Endothelial cell of umbilical vein (primary cell): Measurements from ENCODE around the gene GFAP. TPM values are rescaled to one million over a fixed set of nuclear protein-coding genes. Genes with fewer than 3 reads are reported as not detected.
"Not testable (repeated sequence)": the region's sequence is repeated elsewhere in the genome, so short reads cannot be mapped to it uniquely, and the experiment has no call there.

Source experiments
- BruUV-seq: library from RNA; stranded (reverse); fragments of 400-500 nt; replicated peaks from 2 replicates; lab custom pipeline; 2021; lab: Mats Ljungman, UMichigan
- CTCF ChIA-PET: fragments of 300-600, 350-600 bp; sonication (Branson Sonifier 250); formaldehyde crosslinking; loops from one replicate; lab custom pipeline; 2021; ENCODE audit warnings: antibody characterized with exemption, inconsistent platforms; lab: Charles Lee
- POLR2A ChIA-PET: fragments of 300-600, 350-600 bp; sonication (Branson Sonifier 250); formaldehyde crosslinking; loops from one replicate; lab custom pipeline; 2021; ENCODE audit warnings: antibody characterized with exemption, inconsistent platforms; lab: Charles Lee
- DNase-seq: peaks from one replicate; pipeline ENCODE4 v3.0.0-alpha.2; 2011; ENCODE audit warnings: low read depth, low spot score
- FAIRE-seq: peaks from 2 replicates; lab custom pipeline; 2011; peaks lifted over from hg19 to GRCh38; lab: Jason Lieb, UNC
- H2AFZ ChIP-seq: 2 replicates; pipeline ENCODE4 v1.6.0; 2012; ENCODE audit warnings: low read depth, low read length, control low read depth, inconsistent platforms
- H3K27ac ChIP-seq: 2 replicates; pipeline ENCODE4 v1.5.1; 2011; ENCODE audit warnings: low read depth, mild to moderate bottlenecking, control low read depth, low read length, moderate library complexity; ENCODE audit not compliant: insufficient read depth
- H3K27me3 ChIP-seq, 2 experiments: 2 replicates each; pipeline versions ENCODE4 v1.6.0 to v1.6.1; 2011; ENCODE audit warnings: low read length in 2 of 2, mixed read lengths in 1 of 2; ENCODE audit not compliant: control insufficient read depth in 2 of 2, insufficient read depth in 2 of 2
- H3K36me3 ChIP-seq, 2 experiments: 2 replicates in 1 of 2; 3 replicates in 1 of 2; pipeline ENCODE4 v1.5.1; 2011; ENCODE audit warnings: low read length in 2 of 2, mild to moderate bottlenecking in 1 of 2, moderate library complexity in 1 of 2; ENCODE audit not compliant: control insufficient read depth in 2 of 2, insufficient read depth in 2 of 2; ENCODE audit errors: extremely low read depth in 1 of 2
- H3K4me1 ChIP-seq: 3 replicates; pipeline ENCODE4 v1.5.1; 2011; ENCODE audit warnings: mild to moderate bottlenecking, low read length; ENCODE audit not compliant: control insufficient read depth, insufficient read depth; ENCODE audit errors: extremely low read depth
- H3K4me2 ChIP-seq: 2 replicates; pipeline ENCODE4 v1.6.1; 2011; ENCODE audit warnings: low read length, control low read depth, mixed read lengths; ENCODE audit not compliant: insufficient read depth
- H3K4me3 ChIP-seq, 3 experiments: fragments of 200-600 bp in 1 of 3; sonication (generic), shearing (Covaris generic) in 1 of 3; replicated peaks in 1 of 3; 2 replicates each; pipeline ENCODE4 v1.5.1; 2011 to 2016; ENCODE audit warnings: control low read depth in 3 of 3, low read length in 3 of 3, mild to moderate bottlenecking in 2 of 3, inconsistent platforms in 1 of 3, low read depth in 1 of 3, moderate library complexity in 1 of 3; ENCODE audit not compliant: insufficient read depth in 1 of 3
- H3K79me2 ChIP-seq: 2 replicates; pipeline ENCODE4 v1.6.0; 2012; ENCODE audit warnings: low read length, inconsistent platforms; ENCODE audit not compliant: control insufficient read depth, insufficient read depth
- H3K9ac ChIP-seq: replicated peaks from 2 replicates; pipeline ENCODE3; 2011; ENCODE audit warnings: low read length, control low read depth; ENCODE audit not compliant: insufficient read depth; ENCODE audit errors: extremely low read depth
- H3K9me1 ChIP-seq: replicated peaks from 3 replicates; pipeline ENCODE4 v1.6.0; 2011; ENCODE audit warnings: mild to moderate bottlenecking, low read length; ENCODE audit not compliant: control insufficient read depth, insufficient read depth; ENCODE audit errors: extremely low read depth
- H3K9me3 ChIP-seq: replicated peaks from 2 replicates; pipeline ENCODE4 v1.5.1; 2012; ENCODE audit warnings: low read length, inconsistent platforms; ENCODE audit not compliant: control insufficient read depth, insufficient read depth
- H4K20me1 ChIP-seq: replicated peaks from 2 replicates; pipeline ENCODE3; 2011; ENCODE audit warnings: mild to moderate bottlenecking, low read length; ENCODE audit not compliant: control insufficient read depth, insufficient read depth; ENCODE audit errors: extremely low read depth
- GATA2 ChIP-seq: IDR thresholded peaks from 2 replicates; pipeline ENCODE4 v1.7.0; 2011; ENCODE audit warnings: low read depth, mild to moderate bottlenecking, moderate library complexity, mixed read lengths, low read length; ENCODE audit not compliant: insufficient read length, insufficient read depth
- POLR2A ChIP-seq: IDR thresholded peaks from 2 replicates; pipeline ENCODE4 v1.6.1; 2012; ENCODE audit warnings: low read depth, mild to moderate bottlenecking, control low read depth, low read length
- POLR2AphosphoS5 ChIP-seq: IDR thresholded peaks from 2 replicates; pipeline ENCODE4 v1.6.1; 2012; ENCODE audit warnings: low read depth, mild to moderate bottlenecking, control low read depth, low read length, moderate library complexity; ENCODE audit not compliant: insufficient read depth
- dilution Hi-C: fragments of 300-500 bp; cut with MboI; formaldehyde crosslinking; loops from one replicate; pipeline ENCODE4 v1.15.0; 2019; ENCODE audit warnings: low sequenced_read_pairs; ENCODE audit not compliant: extremely low pct_ligation_motif_present
- intact Hi-C: fragments of 100-400 bp; cut with micrococcal nuclease; formaldehyde crosslinking; loops from one replicate; pipeline ENCODE4 v1.10.0; 2022
- polyA plus RNA-seq, 4 experiments: library from polyadenylated mRNA; depleted of rRNA in 3 of 4; stranded (reverse) in 3 of 4; unstranded in 1 of 4; fragments of >200 nt; gene quantifications; 2 replicates each; pipeline versions ENCODE4 v1.2.1 to v1.2.3, GENCODE V29; 2011 to 2012; ENCODE audit warnings: missing spikeins in 1 of 4
- total RNA-seq: library from RNA; stranded (reverse); gene quantifications from 2 replicates; pipeline ENCODE4 v1.2.3, GENCODE V29; 2021

GFAP gene
- total and polyA plus RNA-seq, 2 donors (not counting 3 experiments of a cell fraction or from before 2014, with no cell fraction given), result 0.07 to 0.42 TPM

DNA sequence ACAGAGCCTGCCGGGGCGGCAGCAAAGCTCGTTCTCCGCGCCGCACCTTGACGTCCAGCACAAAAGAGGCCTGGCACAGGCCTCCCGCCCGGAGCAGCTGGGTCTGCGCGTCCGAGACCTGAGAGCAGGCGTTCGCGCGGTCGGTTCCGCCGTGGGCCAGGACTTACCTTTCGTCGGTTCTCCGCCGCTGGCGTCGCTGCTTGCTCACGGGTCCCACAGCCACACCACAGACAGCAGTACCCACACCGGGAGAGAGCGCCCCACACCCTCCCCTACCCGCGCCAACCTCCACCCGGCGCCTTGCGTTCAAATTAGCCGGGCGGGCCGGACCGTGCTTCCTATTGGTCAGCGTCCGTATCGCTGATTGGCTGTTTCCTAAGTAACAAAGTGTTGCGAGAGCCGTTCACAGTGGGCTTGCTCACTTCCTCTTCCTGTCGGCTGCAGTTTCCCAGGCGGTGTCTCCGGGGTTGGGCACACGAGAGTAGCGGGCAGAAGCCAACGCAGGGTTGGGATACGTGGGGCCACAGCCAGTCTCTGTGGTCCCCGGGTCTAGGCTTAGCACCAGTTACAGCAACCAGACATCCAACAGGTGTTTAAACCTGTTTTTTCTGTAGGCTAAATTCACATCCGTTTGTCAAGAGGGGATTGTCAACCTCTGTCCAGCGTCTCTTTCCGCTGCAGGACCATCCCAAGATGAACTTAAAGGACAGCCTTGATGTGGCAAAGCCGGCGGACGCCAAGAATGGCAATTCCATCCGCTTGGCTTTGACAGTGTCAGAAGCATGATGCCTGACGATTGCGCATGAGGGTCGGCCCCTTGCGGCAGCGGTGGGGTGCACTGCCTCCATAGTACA is 32.4 kb upstream of the GFAP start, which contains the start of gene KIF18B:
KIF18B (minus strand) TSS at position 313 of the 854 bp plus-strand sequence. CDS start 11,429 bp downstream, outside the sequence.
- Histone ChIP-seq H3K9me3 (no peaks in the 10 kb centered on the region), H3K9ac (peak within 1 kb of the TSS; percentile 27), H3K27me3 (no peaks in the 10 kb centered on the region), H3K4me2 (peak within 1 kb of the TSS; percentile 84), H3K4me3 (peak within 1 kb of the TSS; percentile 30 to 90 (median 63)), H3K79me2 (peaks cover 47% of the 10 kb centered on the region), H3K36me3 (no peaks in the 10 kb centered on the region), H4K20me1 (no peaks in the 10 kb centered on the region), H2AFZ (peak within 1 kb of the TSS; percentile 71), H3K4me1 (peaks cover 11% of the 10 kb centered on the region), H3K9me1 (no peaks in the 10 kb centered on the region), H3K27ac (peak within 1 kb of the TSS; percentile 59)
- CTCF ChIA-PET, result interaction anchor here (3.0 kb wide), 1 partner anchor 188 kb away, joined by 10 read pairs; the partner anchor contains the start of gene ACBD4
- dilution Hi-C loops, result no loop called here
- DNase-seq (peak; percentile 92), FAIRE-seq (peak; percentile 88)
- POLR2A ChIA-PET, result no interaction called here
- BruUV-seq, result TSS peak; percentile 99
- intact Hi-C loops, result loop anchor here (1.0 to 2.0 kb wide), 2 partner anchors 21 to 71 kb away; partner anchors contain the start of gene C1QL1
- TF ChIP-seq POLR2AphosphoS5 (peak; percentile 94), POLR2A (peak; percentile 97), GATA2 (no peak)

DNA sequence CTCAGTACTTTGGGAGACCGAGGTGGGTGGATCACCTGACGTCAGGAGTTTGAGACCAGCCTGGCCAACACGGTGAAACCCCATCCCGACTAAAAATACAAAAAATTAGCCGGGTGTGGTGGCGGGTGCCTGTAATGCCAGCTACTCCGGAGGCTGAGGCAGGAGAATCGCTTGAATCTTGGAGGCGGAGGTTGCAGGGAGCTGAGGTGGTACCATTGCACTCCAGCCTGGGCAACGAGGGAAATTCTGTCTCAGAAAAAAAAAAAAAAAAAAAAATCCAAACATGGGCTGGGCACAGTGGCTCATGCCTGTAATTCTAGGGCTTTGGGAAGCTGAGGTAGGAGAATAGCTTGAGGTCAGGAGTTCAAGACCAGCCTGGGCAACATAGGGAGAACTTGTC is 30.4 kb upstream of the GFAP start:
- H3K4me1 ChIP-seq, result peaks cover 11% of the 10 kb centered on the region
- CTCF ChIA-PET, result interaction anchor here (0.7 to 3.0 kb wide), 3 partner anchors 19 to 384 kb away, joined by 3 to 10 read pairs (median 3); partner anchors contain the start of gene ACBD4
- POLR2A ChIA-PET, FAIRE-seq, BruUV-seq, H3K27me3 ChIP-seq, DNase-seq, H4K20me1 ChIP-seq, H3K9ac ChIP-seq, H2AFZ ChIP-seq, H3K9me1 ChIP-seq, H3K36me3 ChIP-seq, H3K27ac ChIP-seq, H3K9me3 ChIP-seq, dilution Hi-C loops: not testable (repeated sequence)
- peaks cover 67% of the 10 kb centered on the region for H3K79me2 ChIP-seq
- H3K4me2 ChIP-seq, result peak overlapping the region; percentile 83
- intact Hi-C loops, result loop anchor here (2.0 kb wide), 1 partner anchor 73 kb away; no protein-coding TSS in a partner anchor
- peak overlapping the region in 1 of 3 experiments; percentile 90 for H3K4me3 ChIP-seq
